Jurkat, Clone E6-1 (cell line): Measurements from ENCODE around the gene DIP2A.
"Not testable (repeated sequence)": the region's sequence is repeated elsewhere in the genome, so short reads cannot be mapped to it uniquely, and the experiment has no call there.

Experiments used
- DNase-seq: peaks from one replicate; pipeline ENCODE4 v3.0.0-alpha.2; 2011; ENCODE audit warnings: low read depth, low spot score
- H3K4me3 ChIP-seq: 2 replicates; pipeline ENCODE4 v1.5.1; 2011; ENCODE audit warnings: mild to moderate bottlenecking, low read length, control low read depth, moderate library complexity

The DIP2A gene

GRCh38 chr21:46424621-46425020 is 34.1 kb upstream of the DIP2A start:
- H3K4me3 ChIP-seq: peak overlapping the region; percentile 36
- peak; percentile 65 for DNase-seq

DNA sequence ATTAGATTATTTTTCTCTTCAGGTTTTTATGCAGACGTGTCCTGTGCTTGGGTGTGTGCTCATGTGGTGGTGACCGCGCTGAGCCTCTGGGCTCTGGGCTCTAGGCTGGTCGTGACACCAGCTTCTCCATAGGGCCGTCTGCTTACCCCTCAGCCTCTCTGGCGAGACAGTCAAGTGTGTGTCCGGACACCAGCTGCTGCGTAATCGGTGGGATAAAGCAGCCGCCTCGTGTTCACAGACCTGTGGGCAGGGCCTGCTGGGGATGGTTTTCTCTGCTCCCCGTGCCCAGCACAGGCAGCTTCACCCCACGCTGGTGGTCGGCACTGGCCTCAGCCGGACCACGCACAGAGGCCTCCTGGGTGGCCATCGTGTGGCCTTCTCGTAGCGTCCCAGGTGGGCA is 33.6 kb upstream of the DIP2A start:
- H3K4me3 ChIP-seq: peak overlapping the region; percentile 36
- DNase-seq: no peak

GRCh38 chr21:46425571-46425970 is 33.1 kb upstream of the DIP2A start:
- H3K4me3 ChIP-seq: peak overlapping the region; percentile 36

GRCh38 chr21:46426313-46427046 is 32.2 kb upstream of the DIP2A start:
- no peak for DNase-seq
- H3K4me3 ChIP-seq: no peak overlapping the region

More at GRCh38 chr21:46425571-46425970, 33.1 kb upstream of the DIP2A start:
- peak; percentile 91 for DNase-seq

DNA sequence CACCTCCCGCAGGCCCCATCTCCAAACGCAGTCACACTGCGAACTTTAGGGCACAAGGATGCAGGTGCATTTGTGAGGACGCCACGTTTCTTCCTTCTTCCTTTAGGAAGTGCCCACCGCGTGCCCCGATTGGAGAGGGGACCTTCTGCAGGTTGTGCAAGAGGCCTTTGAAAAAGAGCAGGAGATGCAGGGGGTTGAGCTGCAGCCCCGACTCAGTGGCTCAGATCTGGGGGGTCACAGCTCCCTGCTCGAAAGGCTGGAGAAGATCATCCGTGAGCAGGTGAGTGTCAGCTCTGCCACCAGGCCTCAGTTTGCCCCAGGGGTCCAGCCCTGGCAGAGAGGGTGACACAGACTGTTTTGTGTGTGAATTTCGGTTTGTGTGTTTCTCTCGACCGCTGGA is 31.2 kb upstream of the DIP2A start:
- DNase-seq: no peak
- H3K4me3 ChIP-seq: no peak overlapping the region

DNA sequence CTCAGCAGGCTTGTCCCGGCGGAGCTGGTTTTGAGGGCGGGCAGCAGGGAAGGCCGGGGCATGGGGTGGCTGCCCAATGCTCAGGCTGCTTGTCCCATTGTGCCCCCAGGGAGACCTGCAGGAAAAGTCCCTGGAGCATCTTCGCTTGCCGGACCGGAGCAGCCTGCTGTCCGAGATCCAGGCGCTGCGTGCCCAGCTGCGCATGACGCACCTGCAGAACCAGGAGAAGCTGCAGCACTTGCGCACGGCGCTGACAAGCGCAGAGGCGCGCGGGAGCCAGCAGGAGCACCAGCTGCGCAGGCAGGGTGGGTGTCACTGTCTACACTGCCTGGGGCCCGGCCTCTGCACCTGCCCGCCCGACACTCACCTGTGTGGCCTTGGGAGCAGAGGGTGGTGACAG is 30.4 kb upstream of the DIP2A start:
- DNase-seq: no peak
- H3K4me3 ChIP-seq: no peak overlapping the region

DNA sequence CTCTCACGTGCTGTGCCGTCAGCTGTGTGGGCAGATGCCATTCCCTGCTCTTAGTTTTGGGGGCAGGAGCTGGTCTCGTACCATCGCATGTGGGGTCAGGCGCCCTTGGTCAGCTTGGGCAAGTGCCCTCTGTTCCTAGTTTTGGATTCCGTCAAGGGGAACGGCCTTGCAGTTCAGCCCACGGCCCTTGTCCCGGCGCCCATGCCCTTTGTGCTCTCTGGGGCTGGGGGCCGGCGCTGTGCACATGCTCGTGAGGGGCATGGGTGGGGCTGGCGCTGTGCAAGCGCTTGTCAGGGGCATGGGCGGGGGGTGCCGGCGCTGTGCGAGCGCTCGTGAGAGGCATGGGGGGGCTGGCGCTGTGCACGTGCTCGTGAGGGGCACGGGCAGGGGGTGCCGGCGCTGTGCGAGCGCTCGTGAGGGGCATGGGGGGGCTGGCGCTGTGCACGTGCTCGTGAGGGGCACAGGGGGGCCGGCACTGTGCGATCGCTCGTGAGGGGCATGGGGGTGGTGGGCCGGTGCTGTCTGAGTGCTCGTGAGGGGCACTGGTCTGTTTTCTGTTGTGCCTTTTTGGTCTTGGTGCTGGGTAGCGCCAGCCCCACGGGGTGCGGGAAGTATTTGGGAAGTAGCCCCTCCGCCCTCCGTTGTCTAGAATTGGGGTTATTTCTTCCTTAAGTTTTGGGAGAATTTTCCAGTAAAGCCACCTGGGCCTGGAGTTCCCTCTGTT is 29.5 kb upstream of the DIP2A start:
- no peak for DNase-seq
- H3K4me3 ChIP-seq: no peak overlapping the region

GRCh38 chr21:46429754-46430681 is 28.7 kb upstream of the DIP2A start:
- DNase-seq: no peak
- H3K4me3 ChIP-seq: no peak overlapping the region

GRCh38 chr21:46431448-46431847 is 27.2 kb upstream of the DIP2A start:
- DNase-seq: no peak
- H3K4me3 ChIP-seq: no peak overlapping the region

GRCh38 chr21:46431884-46432488 is 26.7 kb upstream of the DIP2A start:
- no peak overlapping the region for H3K4me3 ChIP-seq
- DNase-seq: no peak

GRCh38 chr21:46433116-46433515 is 25.6 kb upstream of the DIP2A start:
- DNase-seq, H3K4me3 ChIP-seq: not testable (repeated sequence)

DNA sequence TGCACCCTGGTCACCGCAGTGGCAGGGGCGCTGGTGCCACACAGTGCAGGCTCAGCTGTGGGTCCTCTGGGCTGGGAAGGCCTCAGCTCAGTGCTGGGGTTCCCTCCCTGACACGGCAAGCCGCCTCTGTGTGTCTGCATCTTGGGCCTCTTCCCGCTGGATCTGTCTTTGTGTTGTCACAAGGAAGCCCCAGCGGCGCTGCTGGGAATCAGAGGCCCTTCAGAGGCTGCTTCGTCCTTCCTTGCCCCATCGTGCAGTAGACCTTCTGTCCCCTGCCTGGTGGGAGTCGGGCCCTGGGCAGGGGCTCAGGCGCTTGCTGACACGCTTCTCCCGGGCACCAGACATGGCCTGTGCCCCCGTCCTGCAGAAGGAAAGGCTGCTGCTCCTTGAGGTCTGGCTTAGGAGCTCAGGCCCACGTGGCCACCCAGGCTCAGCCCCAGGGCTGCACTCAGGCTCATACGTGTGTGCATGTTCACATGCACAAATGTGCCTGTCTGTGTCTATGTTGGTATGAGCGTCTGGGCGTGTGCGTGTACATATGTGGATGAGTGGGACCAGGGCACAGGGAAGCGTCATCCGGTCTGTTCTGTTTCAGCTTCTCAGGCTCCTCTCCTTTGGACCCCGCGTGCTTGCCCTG is 24.3 kb upstream of the DIP2A start:
- DNase-seq: no peak
- no peak overlapping the region for H3K4me3 ChIP-seq

GRCh38 chr21:46435786-46436227 is 22.9 kb upstream of the DIP2A start:
- no peak overlapping the region for H3K4me3 ChIP-seq

DNA sequence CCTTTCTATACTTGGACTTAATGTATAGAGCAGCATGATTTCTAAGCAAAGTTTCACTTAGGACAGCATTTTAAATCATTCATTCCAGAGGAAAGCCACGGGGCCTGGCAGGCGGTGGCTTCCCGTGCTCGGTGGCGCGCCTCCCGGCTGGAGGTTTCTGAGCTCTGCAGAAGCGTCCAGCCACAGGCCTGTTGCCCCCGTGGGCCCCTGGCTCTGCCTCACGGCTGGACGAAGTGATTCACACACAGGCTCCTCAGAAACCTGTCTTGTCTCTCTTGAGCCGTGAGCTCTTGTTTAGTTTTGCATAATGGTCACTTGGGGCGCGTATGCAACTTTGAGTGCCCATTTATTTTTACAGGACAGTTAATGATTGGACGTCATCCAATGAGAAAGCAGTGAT is 22.1 kb upstream of the DIP2A start:
- no peak overlapping the region for H3K4me3 ChIP-seq
- DNase-seq: no peak

More at GRCh38 chr21:46435786-46436227, 22.9 kb upstream of the DIP2A start:
- DNase-seq: no peak

GRCh38 chr21:46437096-46437498 is 21.6 kb upstream of the DIP2A start:
- H3K4me3 ChIP-seq: no peak overlapping the region
- no peak for DNase-seq

DNA sequence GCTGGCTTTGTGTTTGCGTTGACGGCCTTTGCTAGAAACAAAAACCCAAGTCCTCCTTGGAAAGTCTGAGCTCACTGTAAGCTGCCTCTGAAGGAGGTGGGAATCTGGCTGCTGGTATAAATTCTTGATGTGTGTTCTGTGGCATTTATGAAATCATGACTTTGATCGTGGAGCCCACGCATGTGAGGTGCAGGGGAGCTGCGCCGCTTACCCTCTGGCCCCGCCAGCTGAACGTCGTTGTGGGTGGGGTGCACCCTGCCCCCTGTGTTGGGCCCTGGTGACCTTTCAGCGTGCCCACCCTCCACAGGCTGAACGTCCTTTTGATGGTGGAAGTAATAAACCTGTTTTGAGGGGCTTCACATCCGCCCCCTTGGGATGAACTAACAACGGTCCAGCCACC is 21.2 kb upstream of the DIP2A start:
- DNase-seq: no peak
- H3K4me3 ChIP-seq: no peak overlapping the region

- DNase-seq: no peak
- H3K4me3 ChIP-seq: no peak overlapping the region
These were observed 20.4 kb upstream of the DIP2A start for GRCh38 chr21:46438241-46438640.

DNA sequence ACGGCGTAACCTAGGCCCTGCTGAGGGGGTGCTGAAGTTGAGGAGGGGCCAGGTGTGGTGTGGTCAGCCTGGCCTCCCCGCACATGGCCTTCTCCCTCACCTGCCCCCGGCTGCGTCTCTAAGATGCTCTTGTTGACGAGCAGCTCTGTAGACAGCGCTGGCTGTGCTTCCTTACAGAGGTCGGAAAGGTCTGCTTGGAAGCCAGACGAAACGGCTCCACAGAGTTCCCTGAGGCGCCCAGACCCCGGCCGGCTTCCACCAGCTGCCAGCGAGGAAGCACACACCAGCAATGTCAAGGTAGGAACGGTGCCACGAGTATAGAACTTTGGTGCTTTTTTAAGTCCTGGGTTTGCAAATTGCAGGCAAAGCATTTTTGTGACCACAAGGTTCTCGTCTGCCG is 18.8 kb upstream of the DIP2A start:
- no peak overlapping the region for H3K4me3 ChIP-seq
- DNase-seq: no peak

DNA sequence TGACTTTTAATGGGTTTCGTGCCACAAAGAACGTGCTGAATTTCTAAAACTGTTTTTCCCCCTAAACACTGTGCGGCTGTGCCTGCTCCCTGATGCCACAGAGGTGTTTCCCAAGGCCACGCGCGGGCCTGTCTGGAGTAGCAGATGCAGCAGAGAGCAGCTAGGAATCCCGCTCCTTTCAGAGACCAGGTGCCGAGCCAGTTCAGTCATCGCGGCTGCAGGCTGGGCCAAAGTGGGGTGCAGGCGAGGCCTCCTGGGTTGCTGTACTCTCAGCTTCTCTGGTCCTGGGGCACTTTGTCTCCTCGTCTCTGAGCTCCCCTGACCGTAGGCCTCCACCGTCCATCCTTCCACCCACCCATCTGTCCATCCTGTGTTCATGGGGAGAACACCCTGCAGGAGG is 17.4 kb upstream of the DIP2A start:
- DNase-seq: no peak
- no peak overlapping the region for H3K4me3 ChIP-seq
